Thyroid gland (tissue), 4 donors: ENCODE results near the gene GGTA1. TPM values are rescaled to one million over a fixed set of nuclear protein-coding genes. Genes with fewer than 3 reads are reported as not detected.
A peak's percentile ranks its signal among the peaks of the same experiment; 100 is the strongest.
"Not testable (repeated sequence)": the region's sequence is repeated elsewhere in the genome, so short reads cannot be mapped to it uniquely, and the experiment has no call there.

Experiments
- DNase-seq, 2 donors: peaks; one replicate each; pipeline ENCODE4 v3.0.0-alpha.2; 2019
- H3K27ac ChIP-seq, 3 donors: fragments of 200-600 bp; sonication (generic); 1 replicate in 2 of 3; 2 replicates in 1 of 3; pipeline ENCODE4 v1.5.1; 2016 to 2019; ENCODE audit warnings: mild to moderate bottlenecking in 1 of 3, moderate library complexity in 1 of 3
- H3K27me3 ChIP-seq: fragments of 200-600 bp; sonication (generic); one replicate; pipeline ENCODE4 v1.5.1; 2019
- H3K36me3 ChIP-seq, 2 donors: fragments of 200-600 bp; sonication (generic); one replicate each; pipeline ENCODE4 v1.5.1; 2016 to 2019
- H3K4me1 ChIP-seq, 2 donors: fragments of 200-600 bp; sonication (generic); one replicate each; pipeline ENCODE4 v1.5.1; 2017 to 2019
- H3K4me3 ChIP-seq, 3 donors: fragments of 200-600 bp; sonication (generic); replicated peaks in 1 of 3; 1 replicate in 2 of 3; 2 replicates in 1 of 3; pipeline ENCODE4 v1.5.1; 2016; ENCODE audit warnings: mild to moderate bottlenecking in 1 of 3
- H3K9me3 ChIP-seq: fragments of 200-600 bp; sonication (generic); one replicate; pipeline ENCODE4 v1.5.1; 2017
- POLR2A ChIP-seq, 2 donors: fragments of 450-650 bp; IDR thresholded peaks; one replicate each; pipeline ENCODE4 v1.6.1; 2017; ENCODE audit warnings: antibody characterized with exemption in 2 of 2, mild to moderate bottlenecking in 2 of 2, moderate library complexity in 1 of 2
- WGBS, 2 donors: methylation state at CpG; one replicate each; pipeline ENCODE4 v1.1.5; 2017; 5-methylcytosine and 5-hydroxymethylcytosine counted together
- intact Hi-C: fragments of 100-400 bp; cut with DNase I; formaldehyde crosslinking; loops from one replicate; pipeline ENCODE4 v1.15.1; 2023
- total RNA-seq, 4 donors: library from RNA; depleted of rRNA; stranded (reverse); fragments of >200 nt; gene quantifications; one replicate each; pipeline ENCODE4 v1.2.3, GENCODE V29; 2016
- TF ChIP-seq, protein P1 (sequence below), 6 experiments: fragments of 200-600 bp in 3 of 6; fragments of 450-650 bp in 3 of 6; sonication (generic) in 3 of 6; IDR thresholded peaks; one replicate each; pipeline ENCODE4 v1.5.1; 2016 to 2019; ENCODE audit warnings: antibody characterized with exemption in 6 of 6, mild to moderate bottlenecking in 2 of 6, inconsistent platforms in 1 of 6, moderate library complexity in 1 of 6

GGTA1 gene
- total RNA-seq, 4 donors from 2014 or later, result 5.5 to 18.4 (median 7.9) TPM

- intact Hi-C loops, result no loop called here
- H3K9me3 ChIP-seq, result no peaks in the 10 kb centered on the region
- no peaks in the 10 kb centered on the region for H3K27me3 ChIP-seq
- WGBS, 2 donors, result 30 to 31% methylated on average over 11 of the region's 11 CpGs
- H3K36me3 ChIP-seq, result no peaks in the 10 kb centered on the region
- TF ChIP-seq, protein P1, sequence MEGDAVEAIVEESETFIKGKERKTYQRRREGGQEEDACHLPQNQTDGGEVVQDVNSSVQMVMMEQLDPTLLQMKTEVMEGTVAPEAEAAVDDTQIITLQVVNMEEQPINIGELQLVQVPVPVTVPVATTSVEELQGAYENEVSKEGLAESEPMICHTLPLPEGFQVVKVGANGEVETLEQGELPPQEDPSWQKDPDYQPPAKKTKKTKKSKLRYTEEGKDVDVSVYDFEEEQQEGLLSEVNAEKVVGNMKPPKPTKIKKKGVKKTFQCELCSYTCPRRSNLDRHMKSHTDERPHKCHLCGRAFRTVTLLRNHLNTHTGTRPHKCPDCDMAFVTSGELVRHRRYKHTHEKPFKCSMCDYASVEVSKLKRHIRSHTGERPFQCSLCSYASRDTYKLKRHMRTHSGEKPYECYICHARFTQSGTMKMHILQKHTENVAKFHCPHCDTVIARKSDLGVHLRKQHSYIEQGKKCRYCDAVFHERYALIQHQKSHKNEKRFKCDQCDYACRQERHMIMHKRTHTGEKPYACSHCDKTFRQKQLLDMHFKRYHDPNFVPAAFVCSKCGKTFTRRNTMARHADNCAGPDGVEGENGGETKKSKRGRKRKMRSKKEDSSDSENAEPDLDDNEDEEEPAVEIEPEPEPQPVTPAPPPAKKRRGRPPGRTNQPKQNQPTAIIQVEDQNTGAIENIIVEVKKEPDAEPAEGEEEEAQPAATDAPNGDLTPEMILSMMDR (IDR thresholded peaks at IDR 0.05), result no peak
- H3K4me3 ChIP-seq, result no peak overlapping the region
- H3K4me1 ChIP-seq, result peaks cover 0 to 7% of the 10 kb centered on the region in 2 donors
- peak; percentile 85 to 92 for DNase-seq
- H3K27ac ChIP-seq, result no peak overlapping the region
These were observed 29.8 kb upstream of the GGTA1 start for GRCh38 chr9:121529237-121529987.

- Histone ChIP-seq H3K4me3 (no peak overlapping the region), H3K27ac (no peak overlapping the region), H3K36me3 (no peaks in the 10 kb centered on the region), H3K27me3 (no peaks in the 10 kb centered on the region), H3K9me3 (no peaks in the 10 kb centered on the region), H3K4me1 (peaks cover 0 to 7% of the 10 kb centered on the region in 2 donors)
- no peak for TF ChIP-seq POLR2A (IDR thresholded peaks at IDR 0.05)
- TF ChIP-seq, protein P1 (IDR thresholded peaks at IDR 0.05), result no peak
- intact Hi-C loops, result no loop called here
- DNase-seq, result no peak
These were observed 29.0 kb upstream of the GGTA1 start for GRCh38 chr9:121528642-121529041.

DNA sequence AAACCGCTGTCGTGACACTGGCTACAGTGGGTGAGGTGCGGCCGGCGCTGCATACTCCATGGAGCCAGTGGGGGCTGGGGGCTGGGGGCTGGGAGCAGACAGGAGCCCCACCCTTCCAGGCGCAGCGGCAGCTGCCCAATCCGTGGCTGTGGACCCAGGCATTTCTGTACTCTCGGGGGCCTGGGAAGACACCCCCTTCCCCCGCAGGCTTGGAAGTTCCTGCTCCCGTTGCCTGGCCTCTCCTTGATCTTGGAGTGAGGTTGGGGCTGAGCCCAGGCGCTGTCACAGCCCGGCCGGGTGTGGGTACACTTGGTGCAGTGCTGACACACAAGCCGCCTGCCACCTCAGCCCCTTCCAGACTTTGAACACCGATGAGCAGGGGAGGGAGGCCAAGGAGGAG lies 27.7 kb upstream of the GGTA1 start:
- Histone ChIP-seq H3K9me3 (no peaks in the 10 kb centered on the region), H3K4me1 (peaks cover 0 to 7% of the 10 kb centered on the region in 2 donors), H3K4me3 (no peak overlapping the region), H3K27me3 (no peaks in the 10 kb centered on the region), H3K27ac (no peak overlapping the region), H3K36me3 (no peaks in the 10 kb centered on the region)
- 83% methylated on average over 4 of the region's 16 CpGs; no CpG with 5 or more reads in 1 of the 2 donors for WGBS, 2 donors
- TF ChIP-seq, protein P1 (IDR thresholded peaks at IDR 0.05), result no peak
- TF ChIP-seq POLR2A (IDR thresholded peaks at IDR 0.05), result no peak
- intact Hi-C loops, result no loop called here
- DNase-seq, result no peak

- H3K36me3 ChIP-seq, DNase-seq, H3K27ac ChIP-seq, H3K27me3 ChIP-seq, H3K4me3 ChIP-seq, H3K9me3 ChIP-seq, H3K4me1 ChIP-seq, intact Hi-C loops: not testable (repeated sequence)
- 89 to 91% methylated on average over 2 of the region's 2 CpGs for WGBS, 2 donors
These were observed 20.0 kb upstream of the GGTA1 start for GRCh38 chr9:121519688-121520087.

DNA sequence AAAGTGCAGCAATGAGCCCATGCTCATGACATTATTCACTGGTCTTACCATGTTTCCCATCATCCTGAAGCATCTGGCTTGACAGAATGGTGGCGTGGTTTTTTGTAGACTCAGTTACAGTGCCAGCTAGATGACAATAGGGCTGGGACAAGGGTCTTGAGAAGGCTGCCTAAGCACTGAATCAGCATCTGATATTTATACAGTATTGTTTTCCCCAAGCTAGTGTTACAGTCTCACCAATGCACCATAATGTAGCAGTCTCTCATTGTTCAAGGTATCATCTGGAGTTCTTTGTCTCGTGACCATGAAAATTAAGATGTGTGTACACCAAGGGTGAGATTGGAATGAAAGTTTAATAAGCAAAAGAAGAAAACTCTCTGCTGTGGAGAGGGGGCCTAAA lies 19.0 kb upstream of the GGTA1 start:
- no peak for TF ChIP-seq POLR2A (IDR thresholded peaks at IDR 0.05)
- TF ChIP-seq, protein P1 (IDR thresholded peaks at IDR 0.05), result no peak
- Histone ChIP-seq H3K9me3 (no peaks in the 10 kb centered on the region), H3K4me1 (no peaks in the 10 kb centered on the region), H3K36me3 (no peaks in the 10 kb centered on the region), H3K27me3 (no peaks in the 10 kb centered on the region), H3K4me3 (no peak overlapping the region), H3K27ac (no peak overlapping the region)
- intact Hi-C loops, result no loop called here
- 97% methylated on average over 2 of the region's 2 CpGs for WGBS, 2 donors
- DNase-seq, result no peak

DNA sequence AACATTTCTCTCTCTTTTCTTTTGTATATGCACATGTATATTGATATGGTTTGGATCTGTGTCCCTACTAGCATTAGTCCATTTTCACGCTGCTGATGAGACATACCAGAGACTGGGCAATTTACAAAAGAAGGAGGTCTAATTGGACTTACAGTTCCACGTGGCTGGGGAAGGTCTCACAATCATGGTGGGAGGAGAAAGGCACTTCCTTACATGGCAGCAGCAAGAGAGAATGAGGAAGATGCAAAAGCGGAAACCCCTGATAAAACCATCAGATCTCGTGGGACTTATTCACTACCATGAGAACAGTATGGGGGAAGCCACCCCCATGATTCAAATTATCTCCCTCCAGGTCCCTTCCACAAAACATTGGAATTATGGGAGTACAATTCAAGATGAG lies 13.5 kb upstream of the GGTA1 start:
- H3K27ac ChIP-seq, H3K36me3 ChIP-seq, DNase-seq, H3K9me3 ChIP-seq, H3K4me3 ChIP-seq, H3K27me3 ChIP-seq, intact Hi-C loops, H3K4me1 ChIP-seq: not testable (repeated sequence)
- 75 to 88% methylated on average over 4 of the region's 4 CpGs for WGBS, 2 donors
